DOHH2 (cell line): ENCODE results near the gene IL22.

ENCODE experiments used
- EZH2phosphoT487 ChIP-seq: fragments of 200-600 bp; sonication (generic); IDR thresholded peaks from 2 replicates; pipeline ENCODE4 v1.6.1; 2017; ENCODE audit warnings: borderline replicate concordance, mild to moderate bottlenecking, antibody characterized with exemption, low read length, moderate library complexity, mixed read lengths
- TF ChIP-seq, protein P1 (sequence below): fragments of 200-600 bp; sonication (generic); IDR thresholded peaks from one replicate; pipeline ENCODE4 v1.5.1; 2014; ENCODE audit warnings: antibody characterized with exemption, mild to moderate bottlenecking, low read depth, low read length; ENCODE audit not compliant: poor library complexity, severe bottlenecking

DNA sequence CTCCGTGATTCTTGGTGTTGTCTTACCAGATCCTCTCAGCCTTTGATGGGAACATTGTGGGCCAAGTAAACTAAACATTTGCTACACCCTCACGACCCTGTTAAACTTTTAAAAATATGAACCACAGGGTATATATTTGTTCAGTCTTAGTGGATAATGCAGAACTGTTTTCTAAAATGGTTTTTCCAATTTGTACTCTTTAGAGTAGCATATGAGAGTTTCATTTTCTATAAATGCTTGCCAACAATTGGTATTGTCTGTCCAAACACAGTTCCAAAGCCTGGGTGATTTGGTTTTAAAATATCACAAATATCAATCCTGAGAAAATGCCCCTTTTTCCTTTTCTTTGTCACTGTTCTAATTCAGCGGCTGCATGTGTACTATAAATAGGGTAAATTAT lies 6.7 kb upstream of the IL22 start:
- TF ChIP-seq, protein P1, sequence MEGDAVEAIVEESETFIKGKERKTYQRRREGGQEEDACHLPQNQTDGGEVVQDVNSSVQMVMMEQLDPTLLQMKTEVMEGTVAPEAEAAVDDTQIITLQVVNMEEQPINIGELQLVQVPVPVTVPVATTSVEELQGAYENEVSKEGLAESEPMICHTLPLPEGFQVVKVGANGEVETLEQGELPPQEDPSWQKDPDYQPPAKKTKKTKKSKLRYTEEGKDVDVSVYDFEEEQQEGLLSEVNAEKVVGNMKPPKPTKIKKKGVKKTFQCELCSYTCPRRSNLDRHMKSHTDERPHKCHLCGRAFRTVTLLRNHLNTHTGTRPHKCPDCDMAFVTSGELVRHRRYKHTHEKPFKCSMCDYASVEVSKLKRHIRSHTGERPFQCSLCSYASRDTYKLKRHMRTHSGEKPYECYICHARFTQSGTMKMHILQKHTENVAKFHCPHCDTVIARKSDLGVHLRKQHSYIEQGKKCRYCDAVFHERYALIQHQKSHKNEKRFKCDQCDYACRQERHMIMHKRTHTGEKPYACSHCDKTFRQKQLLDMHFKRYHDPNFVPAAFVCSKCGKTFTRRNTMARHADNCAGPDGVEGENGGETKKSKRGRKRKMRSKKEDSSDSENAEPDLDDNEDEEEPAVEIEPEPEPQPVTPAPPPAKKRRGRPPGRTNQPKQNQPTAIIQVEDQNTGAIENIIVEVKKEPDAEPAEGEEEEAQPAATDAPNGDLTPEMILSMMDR = no peak
- TF ChIP-seq EZH2phosphoT487 = no peak
